Stimulated activated CD8-positive, alpha-beta memory T cell treated with anti-CD3 and anti-CD28 coated beads, Interleukin-15, amount 100 ng/mL, for 1 hour (primary cell): ENCODE results near the gene SPEG.
"Not testable (repeated sequence)": the region's sequence is repeated elsewhere in the genome, so short reads cannot be mapped to it uniquely, and the experiment has no call there.

Source experiments
- DNase-seq: peaks from one replicate; pipeline ENCODE4 v3.0.0-alpha.2; 2020; ENCODE audit warnings: low read depth

SPEG gene

GRCh38 chr2:219434718-219435525 lies at the start of gene SPEG:
Gene SPEG, plus strand, starts transcription at chr2:219434843. Its CDS starts 135 bp downstream, at chr2:219434978.
- DNase-seq: no peak

GRCh38 chr2:219384859-219385258 lies 49.8 kb upstream of the SPEG start:
- no peak for DNase-seq

GRCh38 chr2:219385958-219386520 lies 48.6 kb upstream of the SPEG start:
- no peak for DNase-seq

- no peak for DNase-seq
These were observed 47.9 kb upstream of the SPEG start for GRCh38 chr2:219386532-219387280.

DNA sequence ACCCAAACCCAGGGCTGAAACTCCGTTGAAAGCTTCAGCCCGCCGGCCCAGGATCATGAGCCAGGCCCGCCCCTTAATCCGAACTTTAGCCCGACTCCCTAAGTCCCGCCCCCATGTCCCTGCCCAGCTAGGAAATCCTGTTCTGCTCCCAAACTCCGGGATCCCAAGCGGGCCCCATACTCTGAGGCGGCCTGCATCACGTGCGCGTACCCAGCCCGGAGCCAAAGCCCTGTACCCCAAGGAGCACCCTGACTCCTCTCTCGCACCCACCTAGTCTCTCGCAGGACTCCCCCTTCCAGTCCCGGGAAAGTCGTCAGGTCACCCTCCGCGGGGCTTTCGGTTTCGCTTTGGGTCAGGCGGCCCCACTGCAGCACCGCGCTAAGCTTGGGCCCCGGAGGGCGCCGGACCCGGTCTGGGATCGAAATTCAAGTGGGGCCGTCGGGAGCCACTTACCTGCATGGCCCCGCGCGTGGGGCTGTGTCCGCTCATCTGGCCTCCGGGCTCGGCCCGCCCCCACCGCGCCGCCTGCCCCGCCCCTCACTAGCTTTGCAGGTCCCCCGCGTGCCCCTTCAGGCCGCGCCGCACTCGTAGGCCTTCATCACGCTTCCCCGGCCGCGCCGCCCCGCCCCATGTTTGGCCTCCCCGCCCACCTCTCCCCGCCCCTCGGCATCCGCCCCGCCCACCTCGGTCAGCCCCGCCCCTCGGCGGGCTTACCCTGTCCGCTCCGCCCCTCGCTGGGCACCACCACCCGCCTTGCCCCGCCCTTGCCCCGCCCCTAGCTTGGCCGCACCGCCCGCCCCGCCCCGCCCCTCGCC lies 47.1 kb upstream of the SPEG start, which contains the start of gene DNPEP:
DNPEP (minus strand) TSS at position 607 of the 815 bp plus-strand sequence; CDS start at position 489, 118 bp downstream.
- peak; percentile 94 for DNase-seq

DNA sequence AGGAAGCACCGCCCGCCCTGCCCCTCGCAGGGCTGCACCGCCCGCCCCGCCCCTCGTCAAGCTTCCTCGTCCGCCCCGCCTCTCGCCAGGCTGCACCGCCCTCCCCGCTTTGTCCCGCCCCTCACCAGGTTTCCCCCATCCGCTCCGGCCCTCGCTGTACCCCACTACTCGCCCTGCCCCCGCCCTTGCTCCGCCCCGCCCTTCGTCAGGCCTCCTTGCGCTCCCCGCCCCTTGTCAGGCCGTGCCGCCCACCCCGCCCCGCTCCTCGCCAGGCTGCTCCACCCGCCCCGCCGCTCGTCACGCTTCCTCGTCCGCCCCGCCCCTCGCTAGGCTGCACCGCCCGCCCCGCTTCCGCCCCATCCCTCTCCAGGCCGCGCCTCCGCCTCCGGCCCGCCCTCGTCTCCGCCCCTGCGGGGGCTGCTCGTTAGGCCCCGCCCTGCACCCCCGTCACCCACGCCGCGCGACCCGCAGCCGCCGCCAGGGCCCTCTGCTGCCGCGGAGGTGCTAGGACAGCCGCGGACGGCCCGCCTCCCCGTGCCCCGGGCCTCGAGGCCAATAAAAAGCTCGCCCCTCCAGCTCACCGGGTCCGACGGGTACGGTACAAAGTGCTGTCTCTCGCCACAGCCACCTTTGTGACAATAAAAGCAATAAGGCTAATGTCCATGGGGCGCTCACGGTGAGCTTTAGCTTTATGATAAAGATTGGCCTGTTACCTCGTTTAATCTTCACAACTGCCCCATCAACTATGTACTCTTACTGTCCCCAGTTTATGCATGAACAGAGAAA lies 46.3 kb upstream of the SPEG start:
- DNase-seq: peak; percentile 96

GRCh38 chr2:219388907-219389156 lies 45.8 kb upstream of the SPEG start:
- DNase-seq: no peak

- no peak for DNase-seq
These were observed 41.9 kb upstream of the SPEG start for GRCh38 chr2:219392754-219393153.

DNA sequence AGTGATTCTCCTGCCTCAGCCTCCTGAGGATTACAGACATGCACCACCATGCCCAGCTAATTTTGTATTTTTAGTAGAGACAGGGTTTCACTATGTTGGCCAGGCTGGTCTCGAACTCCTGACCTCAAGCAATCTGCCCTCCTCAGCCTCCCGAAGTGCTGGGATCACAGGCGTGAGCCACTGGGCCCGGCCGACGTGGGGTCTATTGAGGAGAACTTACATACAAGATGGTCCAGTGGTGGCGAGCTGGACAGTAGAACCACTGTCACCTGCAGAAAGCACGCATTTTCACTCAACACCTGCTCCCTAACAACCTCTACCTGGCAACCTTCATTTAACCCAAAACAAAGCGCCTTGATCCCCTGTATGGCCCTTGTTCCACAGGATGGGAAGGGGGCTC lies 39.6 kb upstream of the SPEG start:
- DNase-seq: not testable (repeated sequence)

GRCh38 chr2:219395609-219396008 lies 39.0 kb upstream of the SPEG start:
- no peak for DNase-seq

- no peak for DNase-seq
These were observed 37.7 kb upstream of the SPEG start for GRCh38 chr2:219396863-219397457.

GRCh38 chr2:219398721-219399363 lies 35.8 kb upstream of the SPEG start:
- DNase-seq: no peak

GRCh38 chr2:219399716-219400478 lies 34.7 kb upstream of the SPEG start:
- DNase-seq: no peak

- DNase-seq: no peak
These were observed 34.1 kb upstream of the SPEG start for GRCh38 chr2:219400562-219400961.

DNA sequence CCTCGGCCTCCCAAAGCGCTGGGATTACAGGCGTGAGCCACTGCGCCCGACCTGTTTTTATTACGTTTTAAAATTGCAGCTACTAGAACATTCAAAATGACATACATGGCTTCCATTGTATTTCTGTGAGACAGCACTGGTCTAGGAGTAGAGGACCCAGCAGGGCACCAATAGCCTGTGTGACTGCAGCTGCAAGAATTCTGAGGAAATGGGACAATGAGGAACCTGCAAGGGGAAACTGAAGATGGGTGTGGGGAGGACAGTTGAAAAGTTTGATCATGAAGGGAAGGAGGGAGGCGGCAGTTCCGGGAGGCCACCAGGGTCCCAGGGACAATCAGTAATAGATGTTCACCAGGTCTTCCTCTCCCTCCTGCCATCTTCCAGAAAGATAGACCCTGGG lies 33.0 kb upstream of the SPEG start:
- DNase-seq: no peak

- no peak for DNase-seq
These were observed 31.8 kb upstream of the SPEG start for GRCh38 chr2:219402665-219403515.

- DNase-seq: no peak
These were observed 30.8 kb upstream of the SPEG start for GRCh38 chr2:219403861-219404260.

DNA sequence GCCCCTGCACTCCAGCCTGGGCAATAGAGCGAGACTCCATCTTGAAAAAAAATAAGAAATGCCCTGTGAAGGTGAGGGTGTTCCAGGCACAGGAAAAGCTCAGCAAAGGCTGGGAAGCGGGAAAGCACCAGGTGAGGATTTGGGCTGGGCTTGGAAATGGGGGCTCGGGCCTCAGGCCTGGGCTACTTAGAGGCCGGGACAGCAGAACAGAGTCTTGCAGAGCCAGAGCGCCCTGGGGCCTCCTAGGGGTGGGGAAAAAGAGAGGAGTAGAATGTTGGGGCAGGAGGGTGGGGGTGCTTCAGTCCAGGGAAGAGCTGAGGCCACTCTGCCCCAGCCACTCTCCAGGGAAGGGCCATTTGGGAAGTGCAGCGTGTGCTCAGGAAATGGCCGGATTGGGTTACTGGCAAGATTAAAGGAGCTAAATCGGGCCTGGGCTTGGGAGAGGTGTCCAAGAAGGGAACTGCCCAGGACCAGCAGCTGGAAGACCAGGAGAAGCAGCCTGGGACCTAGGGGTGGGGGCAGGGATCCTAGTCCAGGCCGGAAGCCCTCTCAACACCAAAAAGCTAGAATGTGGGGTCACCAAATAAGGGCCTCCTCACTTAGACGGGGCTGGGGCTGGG lies 30.2 kb upstream of the SPEG start:
- no peak for DNase-seq
